HCT116 (cell line): ENCODE results near the gene PCNT. TPM values are rescaled to one million over a fixed set of nuclear protein-coding genes. Genes with fewer than 3 reads are reported as not detected.

Experiments
- ATAC-seq: fragments of 200-7000 bp; cut with Tn5 transposase; 2 replicates; pipeline ENCODE4 v1.9.1; 2020; ENCODE audit warnings: mild to moderate bottlenecking, moderate library complexity
- BruUV-seq: library from RNA; stranded (reverse); fragments of 400-500 nt; replicated peaks from 2 replicates; lab custom pipeline; 2021; lab: Mats Ljungman, UMichigan
- CTCF ChIA-PET: fragments of 300-600 bp; sonication (Branson Sonifier 250); formaldehyde crosslinking; loops from one replicate; lab custom pipeline; 2021; ENCODE audit warnings: antibody characterized with exemption; lab: Charles Lee
- POLR2A ChIA-PET: fragments of 300-600, 350-600 bp; sonication (Branson Sonifier 250); formaldehyde crosslinking; loops from one replicate; lab custom pipeline; 2021; ENCODE audit warnings: antibody characterized with exemption; lab: Charles Lee
- RAD21 ChIA-PET, 2 experiments: fragments of 300-600 bp; sonication (Branson Sonifier 250); formaldehyde crosslinking; loops; one replicate each; lab custom pipeline; 2023; ENCODE audit warnings: low total read pairs in 2 of 2; ENCODE audit not compliant: uncharacterized antibody in 2 of 2, unreplicated experiment in 2 of 2, low non-redundant PET in 1 of 2; lab: Charles Lee
- DNase-seq: peaks from one replicate; pipeline ENCODE4 v3.0.0-alpha.2; 2010; ENCODE audit warnings: low read depth, low spot score
- H2AFZ ChIP-seq: fragments of 200-600 bp; shearing (Covaris generic), sonication (generic); 2 replicates; pipeline ENCODE4 v1.6.1; 2017; ENCODE audit warnings: low read depth, mixed run types, mixed read lengths, antibody characterized with exemption, low read length; ENCODE audit not compliant: poor library complexity, severe bottlenecking
- H3K27ac ChIP-seq: 2 replicates; pipeline ENCODE4 v1.5.1; 2012; ENCODE audit warnings: low read depth, low read length
- H3K27me3 ChIP-seq: fragments of 200-600 bp; sonication (generic); 2 replicates; pipeline ENCODE4 v1.6.1; 2016; ENCODE audit warnings: mixed run types, low read length, mixed read lengths; ENCODE audit not compliant: insufficient read depth
- H3K36me3 ChIP-seq, 2 experiments: fragments of 200-500 bp in 1 of 2; fragments of 200-600 bp in 1 of 2; sonication (Bioruptor generic) in 1 of 2; sonication (generic) in 1 of 2; 2 replicates each; pipeline versions ENCODE4 v1.5.1 to v1.6.1; 2014 to 2016; ENCODE audit warnings: low read length in 2 of 2, inconsistent platforms in 1 of 2, mixed read lengths in 1 of 2, mixed run types in 1 of 2; ENCODE audit not compliant: insufficient read depth in 2 of 2, control insufficient read depth in 1 of 2
- H3K4me1 ChIP-seq, 2 experiments: fragments of 200-600 bp in 1 of 2; sonication (generic) in 1 of 2; 2 replicates each; pipeline versions ENCODE4 v1.5.1 to v1.6.1; 2012 to 2017; ENCODE audit warnings: low read length in 2 of 2, inconsistent platforms in 1 of 2, mild to moderate bottlenecking in 1 of 2, mixed read lengths in 1 of 2, mixed run types in 1 of 2, moderate library complexity in 1 of 2; ENCODE audit not compliant: insufficient read depth in 2 of 2, control insufficient read depth in 1 of 2
- H3K4me2 ChIP-seq: fragments of 200-600 bp; sonication (generic); 2 replicates; pipeline ENCODE4 v1.6.1; 2017; ENCODE audit warnings: mixed run types, low read length, mixed read lengths
- H3K4me3 ChIP-seq, 2 experiments: fragments of 200-600 bp in 1 of 2; sonication (generic) in 1 of 2; replicated peaks in 1 of 2; 2 replicates each; pipeline ENCODE4 v1.5.1; 2011 to 2016; ENCODE audit warnings: low read length in 2 of 2, control low read depth in 1 of 2, low read depth in 1 of 2, mild to moderate bottlenecking in 1 of 2, mixed read lengths in 1 of 2, mixed run types in 1 of 2
- H3K79me2 ChIP-seq: fragments of 200-600 bp; sonication (generic); 2 replicates; pipeline ENCODE4 v1.6.1; 2017; ENCODE audit warnings: mild to moderate bottlenecking, mixed run types, low read length, moderate library complexity, mixed read lengths; ENCODE audit not compliant: insufficient read depth
- H3K9ac ChIP-seq: fragments of 200-600 bp; sonication (generic); 2 replicates; pipeline ENCODE4 v1.6.1; 2016; ENCODE audit warnings: low read length, mixed read lengths
- H3K9me2 ChIP-seq: fragments of 200-600 bp; sonication (generic), shearing (Covaris generic); 2 replicates; pipeline ENCODE4 v1.6.1; 2017; ENCODE audit warnings: mixed run types, mild to moderate bottlenecking, moderate library complexity; ENCODE audit not compliant: insufficient read depth
- H3K9me3 ChIP-seq, 2 experiments: fragments of 200-500 bp in 1 of 2; fragments of 200-600 bp in 1 of 2; sonication (Bioruptor generic) in 1 of 2; sonication (generic) in 1 of 2; 2 replicates each; pipeline ENCODE4 v1.6.1; 2014 to 2017; ENCODE audit warnings: low read length in 2 of 2, mixed read lengths in 2 of 2, inconsistent platforms in 1 of 2, low read depth in 1 of 2, mild to moderate bottlenecking in 1 of 2, mixed run types in 1 of 2, moderate library complexity in 1 of 2; ENCODE audit not compliant: control insufficient read depth in 1 of 2, insufficient read depth in 1 of 2
- H4K20me1 ChIP-seq: fragments of 200-600 bp; sonication (generic), shearing (Covaris generic); 2 replicates; pipeline ENCODE4 v1.6.1; 2017; ENCODE audit warnings: mixed run types, mild to moderate bottlenecking, moderate library complexity; ENCODE audit not compliant: insufficient read depth
- ELF1 ChIP-seq: IDR thresholded peaks from 2 replicates; pipeline ENCODE4 v1.6.1; 2012; ENCODE audit warnings: low read depth, borderline replicate concordance
- FOSL1 ChIP-seq: IDR thresholded peaks from 2 replicates; pipeline ENCODE4 v1.6.1; 2012; ENCODE audit warnings: low read depth
- POLR2AphosphoS5 ChIP-seq: IDR thresholded peaks from 2 replicates; pipeline ENCODE4 v1.6.1; 2011; ENCODE audit warnings: mild to moderate bottlenecking, low read depth, low read length, moderate library complexity
- SRF ChIP-seq: IDR thresholded peaks from 2 replicates; pipeline ENCODE4 v1.6.1; 2012; ENCODE audit warnings: low read depth
- TCF7L2 ChIP-seq: IDR thresholded peaks from 2 replicates; pipeline ENCODE4 v1.7.0; 2011; ENCODE audit warnings: borderline replicate concordance, inconsistent platforms; ENCODE audit not compliant: insufficient read depth, insufficient read length; ENCODE audit errors: extremely low read depth
- ZBTB33 ChIP-seq: IDR thresholded peaks from 2 replicates; pipeline ENCODE4 v1.6.1; 2011; ENCODE audit warnings: mild to moderate bottlenecking, low read length, moderate library complexity; ENCODE audit not compliant: insufficient replicate concordance; ENCODE audit errors: extremely low read depth
- ZFX ChIP-seq: fragments of 450-650 bp; IDR thresholded peaks from 2 replicates; pipeline ENCODE4 v1.6.1; 2017
- ZNF274 ChIP-seq: fragments of 200-500 bp; sonication (Bioruptor generic); IDR thresholded peaks from 2 replicates; pipeline ENCODE4 v1.6.1; 2014; ENCODE audit warnings: mild to moderate bottlenecking, low read depth, low read length, inconsistent platforms
- intact Hi-C: fragments of 100-400 bp; cut with micrococcal nuclease; formaldehyde crosslinking; loops from 2 replicates; pipeline ENCODE4 v1.10.0; 2022
- total RNA-seq: library from RNA; stranded (reverse); gene quantifications from one replicate; pipeline ENCODE4 v1.2.1, GENCODE V29; 2021; ENCODE audit not compliant: unreplicated experiment
- TF ChIP-seq, protein P1 (sequence below), 3 experiments: fragments of 200-600 bp in 1 of 3; sonication (generic) in 1 of 3; IDR thresholded peaks in 2 of 3; conservative IDR thresholded peaks in 1 of 3; 2 replicates each; pipeline ENCODE4 v1.5.1; 2012 to 2017; ENCODE audit warnings: low read depth in 2 of 3, low read length in 2 of 3, antibody characterized with exemption in 1 of 3, borderline replicate concordance in 1 of 3, control low read depth in 1 of 3, mild to moderate bottlenecking in 1 of 3, mixed read lengths in 1 of 3, mixed run types in 1 of 3, moderate library complexity in 1 of 3; ENCODE audit not compliant: insufficient read depth in 1 of 3
- TF ChIP-seq, protein P2 (sequence below): IDR thresholded peaks from 2 replicates; pipeline ENCODE4 v1.6.1; 2012
- TF ChIP-seq, protein P3 (sequence below): IDR thresholded peaks from 2 replicates; pipeline ENCODE4 v1.6.1; 2012
- TF ChIP-seq, protein P4 (sequence below): IDR thresholded peaks from 2 replicates; pipeline ENCODE4 v1.6.1; 2012; ENCODE audit warnings: low read depth

The PCNT gene
- total RNA-seq, 1 experiment from 2014 or later: 43.6 TPM

DNA sequence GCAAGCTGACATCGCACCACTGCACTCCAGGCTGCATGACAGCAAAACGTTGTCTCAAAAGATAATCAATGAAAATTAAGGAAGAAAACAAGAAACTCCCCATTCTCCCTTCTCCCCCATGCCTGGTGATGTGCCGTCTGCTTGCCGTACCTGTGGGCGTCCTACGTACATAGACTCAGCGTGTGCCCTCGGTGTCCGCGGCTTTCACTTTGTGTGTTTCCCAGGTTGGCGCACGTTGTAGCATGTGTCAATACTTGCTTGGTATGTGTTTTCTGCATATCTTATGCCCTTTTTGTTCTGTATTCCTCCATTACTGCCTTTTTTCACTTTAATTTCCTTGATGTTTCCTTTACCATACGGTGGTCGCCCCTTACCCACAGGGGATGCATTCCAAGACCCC is 53.8 kb downstream of the PCNT start:
- no peaks in the 10 kb centered on the region for H4K20me1 ChIP-seq
- H2AFZ ChIP-seq: no peak overlapping the region
- H3K9ac ChIP-seq: no peak overlapping the region
- ATAC-seq: no peak
- ChIA-PET CTCF (no interaction called here), RAD21 (no interaction called here), POLR2A (no interaction called here)
- peaks cover 73% of the 10 kb centered on the region for H3K79me2 ChIP-seq
- no peak overlapping the region for H3K4me2 ChIP-seq
- TF ChIP-seq ZNF274: no peak
- TF ChIP-seq, protein P1, sequence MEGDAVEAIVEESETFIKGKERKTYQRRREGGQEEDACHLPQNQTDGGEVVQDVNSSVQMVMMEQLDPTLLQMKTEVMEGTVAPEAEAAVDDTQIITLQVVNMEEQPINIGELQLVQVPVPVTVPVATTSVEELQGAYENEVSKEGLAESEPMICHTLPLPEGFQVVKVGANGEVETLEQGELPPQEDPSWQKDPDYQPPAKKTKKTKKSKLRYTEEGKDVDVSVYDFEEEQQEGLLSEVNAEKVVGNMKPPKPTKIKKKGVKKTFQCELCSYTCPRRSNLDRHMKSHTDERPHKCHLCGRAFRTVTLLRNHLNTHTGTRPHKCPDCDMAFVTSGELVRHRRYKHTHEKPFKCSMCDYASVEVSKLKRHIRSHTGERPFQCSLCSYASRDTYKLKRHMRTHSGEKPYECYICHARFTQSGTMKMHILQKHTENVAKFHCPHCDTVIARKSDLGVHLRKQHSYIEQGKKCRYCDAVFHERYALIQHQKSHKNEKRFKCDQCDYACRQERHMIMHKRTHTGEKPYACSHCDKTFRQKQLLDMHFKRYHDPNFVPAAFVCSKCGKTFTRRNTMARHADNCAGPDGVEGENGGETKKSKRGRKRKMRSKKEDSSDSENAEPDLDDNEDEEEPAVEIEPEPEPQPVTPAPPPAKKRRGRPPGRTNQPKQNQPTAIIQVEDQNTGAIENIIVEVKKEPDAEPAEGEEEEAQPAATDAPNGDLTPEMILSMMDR (IDR thresholded peaks at IDR 0.05 in 2 of 3, conservative IDR thresholded peaks at IDR 0.05 in 1 of 3; ENCODE audit: borderline replicate concordance in 1 of 3, insufficient read depth in 1 of 3, low read depth in 2 of 3, low read length in 2 of 3): no peak
- TF ChIP-seq, protein P2, sequence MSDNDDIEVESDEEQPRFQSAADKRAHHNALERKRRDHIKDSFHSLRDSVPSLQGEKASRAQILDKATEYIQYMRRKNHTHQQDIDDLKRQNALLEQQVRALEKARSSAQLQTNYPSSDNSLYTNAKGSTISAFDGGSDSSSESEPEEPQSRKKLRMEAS: no peak
- TF ChIP-seq, protein P3, sequence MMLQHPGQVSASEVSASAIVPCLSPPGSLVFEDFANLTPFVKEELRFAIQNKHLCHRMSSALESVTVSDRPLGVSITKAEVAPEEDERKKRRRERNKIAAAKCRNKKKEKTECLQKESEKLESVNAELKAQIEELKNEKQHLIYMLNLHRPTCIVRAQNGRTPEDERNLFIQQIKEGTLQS: no peak
- no peak for TF ChIP-seq FOSL1
- TF ChIP-seq ELF1: no peak
- no peak overlapping the region for H3K4me3 ChIP-seq
- no TSS peak for BruUV-seq
- H3K27ac ChIP-seq: no peak overlapping the region
- no peaks in the 10 kb centered on the region for H3K9me2 ChIP-seq
- intact Hi-C loops: no loop called here
- no peaks in the 10 kb centered on the region for H3K27me3 ChIP-seq
- no peaks in the 10 kb centered on the region for H3K4me1 ChIP-seq
- H3K36me3 ChIP-seq: peaks cover 3 to 6% of the 10 kb centered on the region in 2 experiments; a peak in 1 of 4 replicates
- peaks cover 0 to 4% of the 10 kb centered on the region in 2 experiments; a peak in 2 of 4 replicates for H3K9me3 ChIP-seq
- no peak for DNase-seq

GRCh38 chr21:46379105-46379504 is 55.1 kb downstream of the PCNT start:
- H3K27me3 ChIP-seq: no peaks in the 10 kb centered on the region
- H3K4me1 ChIP-seq: no peaks in the 10 kb centered on the region
- H3K9me2 ChIP-seq: no peaks in the 10 kb centered on the region
- H3K9ac ChIP-seq: no peak overlapping the region
- ATAC-seq (no peak), DNase-seq (no peak)
- ChIA-PET RAD21 (no interaction called here), POLR2A (no interaction called here), CTCF (no interaction called here)
- H3K79me2 ChIP-seq: peaks cover 73% of the 10 kb centered on the region
- no peak overlapping the region for H3K4me3 ChIP-seq
- BruUV-seq: no TSS peak
- H2AFZ ChIP-seq: no peak overlapping the region
- no peak overlapping the region for H3K27ac ChIP-seq
- H3K36me3 ChIP-seq: peaks cover 3 to 6% of the 10 kb centered on the region in 2 experiments; a peak in 1 of 4 replicates
- peaks cover 0 to 4% of the 10 kb centered on the region in 2 experiments; a peak in 2 of 4 replicates for H3K9me3 ChIP-seq
- intact Hi-C loops: no loop called here
- no peak overlapping the region for H3K4me2 ChIP-seq
- no peaks in the 10 kb centered on the region for H4K20me1 ChIP-seq
- no peak for TF ChIP-seq TCF7L2
- TF ChIP-seq ZFX: no peak
- TF ChIP-seq SRF: no peak
- TF ChIP-seq, protein P4, sequence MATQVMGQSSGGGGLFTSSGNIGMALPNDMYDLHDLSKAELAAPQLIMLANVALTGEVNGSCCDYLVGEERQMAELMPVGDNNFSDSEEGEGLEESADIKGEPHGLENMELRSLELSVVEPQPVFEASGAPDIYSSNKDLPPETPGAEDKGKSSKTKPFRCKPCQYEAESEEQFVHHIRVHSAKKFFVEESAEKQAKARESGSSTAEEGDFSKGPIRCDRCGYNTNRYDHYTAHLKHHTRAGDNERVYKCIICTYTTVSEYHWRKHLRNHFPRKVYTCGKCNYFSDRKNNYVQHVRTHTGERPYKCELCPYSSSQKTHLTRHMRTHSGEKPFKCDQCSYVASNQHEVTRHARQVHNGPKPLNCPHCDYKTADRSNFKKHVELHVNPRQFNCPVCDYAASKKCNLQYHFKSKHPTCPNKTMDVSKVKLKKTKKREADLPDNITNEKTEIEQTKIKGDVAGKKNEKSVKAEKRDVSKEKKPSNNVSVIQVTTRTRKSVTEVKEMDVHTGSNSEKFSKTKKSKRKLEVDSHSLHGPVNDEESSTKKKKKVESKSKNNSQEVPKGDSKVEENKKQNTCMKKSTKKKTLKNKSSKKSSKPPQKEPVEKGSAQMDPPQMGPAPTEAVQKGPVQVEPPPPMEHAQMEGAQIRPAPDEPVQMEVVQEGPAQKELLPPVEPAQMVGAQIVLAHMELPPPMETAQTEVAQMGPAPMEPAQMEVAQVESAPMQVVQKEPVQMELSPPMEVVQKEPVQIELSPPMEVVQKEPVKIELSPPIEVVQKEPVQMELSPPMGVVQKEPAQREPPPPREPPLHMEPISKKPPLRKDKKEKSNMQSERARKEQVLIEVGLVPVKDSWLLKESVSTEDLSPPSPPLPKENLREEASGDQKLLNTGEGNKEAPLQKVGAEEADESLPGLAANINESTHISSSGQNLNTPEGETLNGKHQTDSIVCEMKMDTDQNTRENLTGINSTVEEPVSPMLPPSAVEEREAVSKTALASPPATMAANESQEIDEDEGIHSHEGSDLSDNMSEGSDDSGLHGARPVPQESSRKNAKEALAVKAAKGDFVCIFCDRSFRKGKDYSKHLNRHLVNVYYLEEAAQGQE: no peak
- TF ChIP-seq POLR2AphosphoS5: no peak
- TF ChIP-seq ZBTB33: no peak
